ENCODE measurements around the gene GALNT9.

DNA sequence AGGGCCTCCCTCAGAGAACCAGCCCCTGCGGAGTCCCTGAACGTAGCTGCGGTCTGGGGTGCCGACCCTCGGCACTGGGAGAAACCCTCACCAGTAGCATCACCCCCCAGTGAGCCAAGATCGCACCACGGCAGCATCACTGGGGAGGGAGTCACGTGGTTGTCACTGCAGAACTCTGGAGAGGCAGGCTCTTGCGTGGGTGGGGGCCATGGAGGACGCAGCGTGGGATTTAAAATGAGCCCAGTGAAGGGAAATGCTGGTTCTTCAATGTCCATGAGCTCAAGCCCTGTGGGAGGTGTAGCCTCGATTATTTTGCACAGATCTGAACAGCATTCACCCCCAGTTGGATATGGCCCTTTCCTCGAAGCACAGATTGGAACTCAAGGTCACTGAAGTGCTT, 3.9 kb upstream of the GALNT9 start:
- no peak for TF ChIP-seq CTCF (IDR thresholded peaks at IDR 0.05; ENCODE audit: poor library complexity)
- no peak for TF ChIP-seq EZH2 (IDR thresholded peaks at IDR 0.05; ENCODE audit: borderline replicate concordance)

All from hepatocyte (in vitro differentiated cells).